ENCODE results near the gene CKAP2L. TPM values are rescaled to one million over a fixed set of nuclear protein-coding genes. Genes with fewer than 3 reads are reported as not detected.
A peak's percentile ranks its signal among the peaks of the same experiment; 100 is the strongest.

Gene CKAP2L
- total and polyA plus RNA-seq, 10 of the 15 experiments (the other 5 are each of a cell fraction or from before 2014, with no cell fraction given) = 10.5 to 37.4 (median 20.2) TPM

- TF ChIP-seq MTA2 (IDR thresholded peaks at IDR 0.05; ENCODE audit: low read depth) (0 out of 2 replicates have a peak, but pooled peaks have one; percentile 26), ZNF687 (IDR thresholded peaks at IDR 0.05) (peak; percentile 98), HDGF (IDR thresholded peaks at IDR 0.05) (peak; percentile 11; the same call in 1 of the 2 replicates), BCLAF1 (IDR thresholded peaks at IDR 0.05) (no peak), NFIC (IDR thresholded peaks at IDR 0.05; ENCODE audit: low read depth, low read length) (peak; percentile 65; the same call in 1 of the 2 replicates), STAT1 (conservative IDR thresholded peaks at IDR 0.05) (no peak)
Observed at GRCh38 chr2:112805542-112805941, 41.1 kb upstream of the CKAP2L start (continued).
